ENCODE results near the gene AVEN. TPM values are rescaled to one million over a fixed set of nuclear protein-coding genes. Genes with fewer than 3 reads are reported as not detected.

Gene AVEN
- total RNA-seq, 2 experiments from 2014 or later: 14.9 to 15.3 TPM

Other genes starting within 250 kb of the AVEN start
- gene CHRM5, start 70.7 kb downstream of the AVEN start, total RNA-seq: not detected
- 10 to 100 TPM; 56.3 to 63.0 TPM for gene EMC7, start 62.7 kb upstream of the AVEN start, total RNA-seq
- 1 to 10 TPM; 2.7 to 2.8 TPM for gene PGBD4, start 62.9 kb upstream of the AVEN start, total RNA-seq
- gene KATNBL1, start 170.9 kb upstream of the AVEN start, total RNA-seq: 10 to 100 TPM; 36.2 to 37.0 TPM
- gene EMC4, start 185.8 kb upstream of the AVEN start, total RNA-seq: 100 to 1,000 TPM in 1 of 2 experiments, 10 to 100 TPM in 1; 96.7 to 101 TPM